Right lobe of liver (tissue), 6 donors: ENCODE results near the gene CASQ2. TPM values are rescaled to one million over a fixed set of nuclear protein-coding genes. Genes with fewer than 3 reads are reported as not detected.
A peak's percentile ranks its signal among the peaks of the same experiment; 100 is the strongest.

ENCODE experiments used
- ATAC-seq, 4 donors: fragments of 200-7000 bp; cut with Tn5 transposase; one replicate each; pipeline ENCODE4 v1.9.1; 2020; ENCODE audit warnings: mild to moderate bottlenecking in 4 of 4, moderate library complexity in 4 of 4
- DNase-seq, 3 donors: peaks; one replicate each; pipeline ENCODE4 v3.0.0-alpha.2; 2020
- H3K27ac ChIP-seq, 3 donors: fragments of 200-600 bp; one replicate each; pipeline ENCODE4 v1.8.0; 2022
- H3K27me3 ChIP-seq, 2 donors: fragments of 200-600 bp; one replicate each; pipeline ENCODE4 v1.8.0; 2022
- H3K36me3 ChIP-seq, 4 donors: fragments of 200-600 bp; sonication (generic) in 1 of 4; one replicate each; pipeline versions ENCODE4 v1.5.1 to v1.8.0; 2017 to 2022; ENCODE audit warnings: control low read depth in 1 of 4
- H3K4me1 ChIP-seq, 4 donors: fragments of 200-600 bp; sonication (generic) in 1 of 4; one replicate each; pipeline versions ENCODE4 v1.5.1 to v1.8.0; 2017 to 2022; ENCODE audit warnings: control low read depth in 1 of 4
- H3K4me3 ChIP-seq, 3 donors: fragments of 200-600 bp; one replicate each; pipeline ENCODE4 v1.8.0; 2022
- H3K9me3 ChIP-seq, 4 donors: fragments of 200-600 bp; sonication (generic) in 1 of 4; one replicate each; pipeline versions ENCODE4 v1.5.1 to v1.8.0; 2017 to 2022; ENCODE audit warnings: control low read depth in 1 of 4
- CTCF ChIP-seq, 4 donors: fragments of 200-600 bp in 3 of 4; fragments of 450-650 bp in 1 of 4; IDR thresholded peaks; one replicate each; pipeline versions ENCODE4 v1.5.1 to v1.8.0; 2016 to 2022; ENCODE audit warnings: antibody characterized with exemption in 4 of 4, mild to moderate bottlenecking in 2 of 4
- POLR2A ChIP-seq: fragments of 450-650 bp; IDR thresholded peaks from one replicate; pipeline ENCODE4 v1.6.1; 2017; ENCODE audit warnings: antibody characterized with exemption, mild to moderate bottlenecking
- WGBS: methylation state at CpG from one replicate; pipeline ENCODE4 v1.1.6; 2018; ENCODE audit warnings: low coverage, low lambda C conversion rate; ENCODE audit not compliant: insufficient coverage; ENCODE audit errors: missing lambda C conversion rate; 5-methylcytosine and 5-hydroxymethylcytosine counted together
- intact Hi-C, 2 donors: fragments of 100-400 bp; cut with DNase I; formaldehyde crosslinking; loops; one replicate each; pipeline versions ENCODE4 v1.11.2 to v1.14.1; 2022
- long read RNA-seq: library from polyadenylated mRNA; unstranded; transcript quantifications from one replicate; pipeline ENCODE4 v2.0.0, GENCODE V29; 2019
- total RNA-seq, 6 experiments: library from RNA; depleted of rRNA in 2 of 6; stranded (reverse); fragments of >200 nt in 2 of 6; fragmentation: NEBNext Ultra II Directional in 3 of 6; extraction: Animal tissue kit (Norgen Biotek cat#: 25700) in 3 of 6; gene quantifications; one replicate each; pipeline versions ENCODE4 v1.1.0 to v1.2.4, GENCODE V29; 2016 to 2023
- donor health status: DM: no; HTN: yes; CAD: no.
- donor health status: DM: no; HTN: no; CAD: no.
- donor health status: DM: no; HTN: no; CAD: no.
- donor health status: DM: no; HTN: yes; CAD: no.
- donor health status: DM: no; HTN: yes; CAD: no.

Gene CASQ2
- under 1 TPM in 4 of 6 experiments, not detected in 2; 0.09 to 0.44 (median 0.21) TPM for total RNA-seq
- long read RNA-seq = 0 reads

GRCh38 chr1:115768549-115768948, at the start of gene CASQ2:
Gene CASQ2, minus strand, starts transcription at chr1:115768714. Its CDS starts 173 bp downstream, at chr1:115768541.
- no peak for TF ChIP-seq POLR2A
- no peak for TF ChIP-seq CTCF (IDR thresholded peaks at IDR 0.05)
- Histone ChIP-seq H3K4me1 (peaks cover 0 to 3% (median 0%) of the 10 kb centered on the region in 4 donors), H3K27ac (no peak within 1 kb of the TSS), H3K4me3 (no peak within 1 kb of the TSS), H3K9me3 (no peaks in the 10 kb centered on the region), H3K27me3 (no peaks in the 10 kb centered on the region), H3K36me3 (no peaks in the 10 kb centered on the region)
- ATAC-seq (no peak), DNase-seq (no peak)
- intact Hi-C loops = loop anchor here (10.0 kb wide), 1 partner anchor 154 kb away; no protein-coding TSS in a partner anchor
- 63% methylated on average over 6 of the region's 8 CpGs for WGBS

- intact Hi-C loops = no loop called here
- Histone ChIP-seq H3K27me3 (no peaks in the 10 kb centered on the region), H3K4me3 (no peak overlapping the region), H3K27ac (no peak overlapping the region), H3K36me3 (no peaks in the 10 kb centered on the region), H3K9me3 (no peaks in the 10 kb centered on the region), H3K4me1 (no peaks in the 10 kb centered on the region)
- no peak for DNase-seq
- 49% methylated on average over 3 of the region's 3 CpGs for WGBS
- no peak for ATAC-seq
- TF ChIP-seq POLR2A = no peak
- TF ChIP-seq CTCF (IDR thresholded peaks at IDR 0.05) = no peak
Observed at GRCh38 chr1:115815694-115816093, 47.2 kb upstream of the CASQ2 start.

GRCh38 chr1:115814685-115815398, 46.3 kb upstream of the CASQ2 start:
- intact Hi-C loops = no loop called here
- 58% methylated on average over 4 of the region's 4 CpGs for WGBS
- Histone ChIP-seq H3K9me3 (no peaks in the 10 kb centered on the region), H3K36me3 (no peaks in the 10 kb centered on the region), H3K4me3 (no peak overlapping the region), H3K27me3 (no peaks in the 10 kb centered on the region), H3K4me1 (no peaks in the 10 kb centered on the region), H3K27ac (no peak overlapping the region)
- TF ChIP-seq CTCF (IDR thresholded peaks at IDR 0.05) (no peak), POLR2A (no peak)
- no peak for DNase-seq
- ATAC-seq = no peak

- intact Hi-C loops = no loop called here
- TF ChIP-seq CTCF (IDR thresholded peaks at IDR 0.05) = no peak
- TF ChIP-seq POLR2A = no peak
- WGBS = 92% methylated on average over 1 of the region's 1 CpG
- Histone ChIP-seq H3K27me3 (no peaks in the 10 kb centered on the region), H3K9me3 (no peaks in the 10 kb centered on the region), H3K36me3 (no peaks in the 10 kb centered on the region), H3K4me3 (no peak overlapping the region), H3K4me1 (no peaks in the 10 kb centered on the region), H3K27ac (no peak overlapping the region)
- no peak for DNase-seq
- peak; percentile 20 to 53 (median 32) for ATAC-seq
Observed at GRCh38 chr1:115813727-115814126, 45.2 kb upstream of the CASQ2 start.
